T1000 (cell line): ENCODE measurements around the gene PPP1R13B.

Experiments used
- DNase-seq: peaks from one replicate; lab custom pipeline; 2025; ENCODE audit warnings: mixed read lengths; lab: John Stamatoyannopoulos, UW

Gene PPP1R13B

DNA sequence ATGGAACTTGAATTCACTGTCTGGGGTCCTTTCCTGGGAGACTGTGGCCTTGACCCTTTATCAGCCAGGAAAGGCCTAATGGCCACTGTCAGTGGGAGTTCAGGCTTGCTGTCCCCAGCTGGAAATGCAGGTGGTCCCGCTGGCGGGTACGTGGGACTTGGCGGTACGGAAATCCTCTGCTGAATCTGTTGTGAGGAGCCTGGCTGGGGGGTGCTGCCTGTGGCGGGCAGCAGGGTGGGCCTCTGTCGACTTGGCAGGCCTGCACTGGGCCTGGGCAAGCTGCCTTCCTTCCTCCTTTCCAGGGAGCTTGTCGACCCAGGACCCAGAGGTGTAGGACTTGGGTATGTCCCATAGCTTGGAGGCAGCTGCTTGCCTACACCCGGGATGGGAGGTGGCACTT, 105.5 kb downstream of the PPP1R13B start:
- no peak for DNase-seq

DNA sequence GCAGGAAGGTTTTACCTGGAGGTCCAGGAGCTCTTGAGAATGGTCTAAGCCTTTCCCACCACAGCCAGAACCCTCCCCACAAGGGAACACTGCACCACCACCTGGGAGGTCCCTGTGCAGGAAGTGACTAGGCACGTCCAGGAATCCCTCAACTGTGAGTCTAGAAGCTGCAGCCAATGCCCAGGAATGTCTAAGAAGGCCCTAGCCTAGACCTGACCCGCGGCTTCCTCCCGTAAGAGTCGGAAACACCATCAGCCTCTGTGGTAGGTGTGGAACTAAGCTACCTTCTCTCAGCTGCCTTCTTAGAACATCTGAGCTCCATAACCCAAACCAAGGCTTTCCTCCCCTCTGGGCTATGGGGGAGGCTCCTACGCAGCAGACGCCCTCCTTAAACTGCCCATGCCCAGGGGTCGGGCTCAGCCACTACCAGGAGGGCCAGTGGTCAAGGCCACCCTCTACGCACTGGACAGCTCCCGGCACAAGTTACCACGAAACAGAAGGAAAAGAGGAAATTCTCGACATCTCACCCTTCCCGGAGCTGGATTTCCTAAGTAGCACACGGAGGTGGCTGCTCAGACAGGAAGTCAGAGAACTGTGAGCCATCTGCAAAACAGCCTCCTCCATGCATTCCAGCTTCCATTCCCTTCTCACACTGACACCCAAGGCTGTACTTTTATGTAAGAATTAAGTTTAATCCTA, 106.2 kb downstream of the PPP1R13B start:
- DNase-seq, result no peak

DNA sequence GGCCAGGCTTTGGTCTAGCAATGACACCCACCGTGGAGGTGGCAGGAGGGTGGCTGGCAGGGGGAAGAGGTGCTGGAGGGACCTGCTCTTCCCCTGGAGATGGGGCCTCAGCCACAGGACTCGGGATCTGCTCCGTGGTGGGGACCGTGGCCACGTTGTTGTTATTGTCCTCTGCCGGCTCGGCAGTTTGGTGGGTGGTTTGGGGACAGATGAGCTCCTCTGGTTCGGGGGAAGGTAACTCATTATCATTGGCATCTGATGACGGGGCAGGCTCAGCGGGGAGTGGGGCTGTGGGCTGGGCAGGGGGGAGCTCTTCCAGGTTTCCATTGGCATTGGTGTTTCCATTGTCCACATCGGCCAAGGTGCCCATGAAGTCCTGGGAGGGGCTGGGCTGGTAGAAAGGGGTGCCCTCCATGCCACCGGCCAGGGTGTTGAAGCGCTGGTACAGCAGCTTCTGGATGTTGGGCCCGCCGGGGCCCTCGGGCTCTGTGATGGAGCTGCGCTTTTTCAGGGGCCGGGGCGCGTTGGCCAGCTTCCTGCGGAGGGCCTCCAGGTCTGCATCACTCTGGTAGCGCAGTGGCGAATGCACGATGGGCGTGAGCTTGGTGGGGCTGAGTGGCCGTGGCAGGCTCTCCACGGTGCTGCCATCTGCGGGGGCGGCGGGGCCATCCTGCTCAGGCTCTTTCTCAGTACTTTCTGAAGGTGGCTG, 107.4 kb downstream of the PPP1R13B start:
- DNase-seq, result no peak

DNA sequence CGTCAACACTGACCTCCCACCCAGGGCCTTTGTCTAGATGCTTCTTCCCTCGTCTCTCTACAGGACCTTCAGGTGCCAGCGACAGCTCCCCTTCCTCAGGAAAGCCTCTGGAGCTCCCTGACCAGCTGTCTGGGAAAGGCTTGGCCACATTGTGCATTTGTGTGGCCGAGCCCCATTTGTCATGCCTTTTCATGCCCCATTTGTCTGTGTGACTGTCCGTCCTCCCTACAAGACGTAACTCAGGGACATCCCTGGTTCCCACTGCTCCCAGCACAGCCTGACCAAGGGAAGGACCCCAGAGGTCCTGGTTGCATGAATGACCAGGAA, 107.9 kb downstream of the PPP1R13B start:
- no peak for DNase-seq

DNA sequence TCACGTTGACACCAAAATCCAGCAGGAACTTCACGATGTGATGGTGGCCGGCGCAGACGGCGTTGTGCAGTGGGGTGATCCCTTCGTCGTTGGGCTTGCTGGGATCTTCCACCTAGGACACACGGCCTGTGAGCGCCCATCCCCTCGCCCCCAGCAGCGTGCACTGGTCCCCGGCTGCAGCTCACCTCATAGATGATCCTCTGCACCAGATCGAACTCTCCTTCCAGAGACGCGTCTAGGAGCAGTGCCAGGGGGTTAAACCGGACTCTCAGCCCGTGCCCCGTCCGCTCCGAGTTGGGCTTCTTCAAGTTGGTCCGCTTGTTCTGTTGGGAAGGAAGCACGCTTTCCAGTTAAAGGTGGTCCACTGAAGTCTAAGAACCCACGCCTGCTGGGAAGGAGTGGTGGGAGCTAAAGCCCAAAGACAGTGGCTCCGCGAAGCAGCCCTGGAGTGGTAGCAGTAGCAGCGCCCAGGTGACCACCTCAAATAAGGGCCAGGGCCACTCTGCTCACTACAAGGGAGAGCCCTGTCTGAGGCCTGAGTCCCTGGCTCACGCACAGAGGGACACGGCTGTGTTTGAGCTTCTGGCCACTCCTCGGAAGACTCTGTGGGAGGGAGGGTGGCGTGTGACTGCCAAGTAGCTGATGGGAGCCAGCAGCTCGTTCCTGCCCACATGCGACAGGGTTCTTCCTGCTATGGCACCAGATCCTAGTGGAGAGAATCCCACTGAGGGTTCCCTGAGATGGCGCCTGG, 108.5 kb downstream of the PPP1R13B start:
- DNase-seq, result no peak

DNA sequence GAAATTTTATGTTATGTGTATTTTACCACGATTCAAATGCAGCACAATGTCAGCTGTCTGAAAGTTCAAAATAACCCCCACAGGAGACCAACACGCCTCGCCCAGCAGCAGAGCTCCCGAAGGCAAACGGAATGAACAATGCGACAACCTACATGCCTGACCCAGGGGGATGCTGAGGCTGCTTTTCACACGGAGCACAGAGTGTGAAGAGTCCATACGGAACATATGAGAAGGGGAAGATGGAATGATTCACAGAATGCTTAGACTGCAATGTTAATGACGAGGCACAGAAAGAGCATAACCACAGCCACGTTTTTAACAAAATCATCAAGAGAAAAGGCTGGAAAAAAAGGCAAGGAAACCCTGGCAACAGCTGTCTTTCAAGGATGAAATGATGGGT, 109.2 kb downstream of the PPP1R13B start:
- no peak for DNase-seq

DNA sequence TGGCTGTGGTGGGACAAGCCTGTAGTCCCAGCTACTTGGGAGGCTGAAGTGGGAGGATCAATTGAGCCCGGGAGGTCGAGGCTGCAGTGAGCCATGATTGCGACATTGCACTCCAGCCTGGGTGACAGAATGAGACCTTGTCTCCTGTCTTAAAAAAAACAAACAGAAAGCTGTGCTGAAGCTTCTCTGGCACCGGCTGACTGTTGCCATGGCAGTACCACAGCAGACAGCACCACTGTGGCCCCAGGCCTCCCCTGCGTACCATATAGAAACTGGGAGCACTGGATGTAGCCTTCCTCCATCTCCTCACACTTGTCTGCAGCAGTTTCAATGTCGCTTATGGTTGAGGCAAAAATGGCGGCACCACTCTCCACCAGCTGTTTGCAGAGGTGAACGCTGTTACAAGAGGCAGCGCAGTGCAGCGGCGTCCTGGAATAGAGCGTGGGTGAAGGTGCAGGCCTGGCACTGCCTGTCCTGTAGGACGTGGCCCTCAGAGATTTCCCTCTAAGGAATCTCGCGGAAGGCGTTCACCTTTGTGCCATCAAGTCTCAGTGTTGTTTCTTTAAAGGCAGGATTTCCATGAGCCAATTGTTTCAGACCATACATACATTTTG, 109.8 kb downstream of the PPP1R13B start:
- no peak for DNase-seq

DNA sequence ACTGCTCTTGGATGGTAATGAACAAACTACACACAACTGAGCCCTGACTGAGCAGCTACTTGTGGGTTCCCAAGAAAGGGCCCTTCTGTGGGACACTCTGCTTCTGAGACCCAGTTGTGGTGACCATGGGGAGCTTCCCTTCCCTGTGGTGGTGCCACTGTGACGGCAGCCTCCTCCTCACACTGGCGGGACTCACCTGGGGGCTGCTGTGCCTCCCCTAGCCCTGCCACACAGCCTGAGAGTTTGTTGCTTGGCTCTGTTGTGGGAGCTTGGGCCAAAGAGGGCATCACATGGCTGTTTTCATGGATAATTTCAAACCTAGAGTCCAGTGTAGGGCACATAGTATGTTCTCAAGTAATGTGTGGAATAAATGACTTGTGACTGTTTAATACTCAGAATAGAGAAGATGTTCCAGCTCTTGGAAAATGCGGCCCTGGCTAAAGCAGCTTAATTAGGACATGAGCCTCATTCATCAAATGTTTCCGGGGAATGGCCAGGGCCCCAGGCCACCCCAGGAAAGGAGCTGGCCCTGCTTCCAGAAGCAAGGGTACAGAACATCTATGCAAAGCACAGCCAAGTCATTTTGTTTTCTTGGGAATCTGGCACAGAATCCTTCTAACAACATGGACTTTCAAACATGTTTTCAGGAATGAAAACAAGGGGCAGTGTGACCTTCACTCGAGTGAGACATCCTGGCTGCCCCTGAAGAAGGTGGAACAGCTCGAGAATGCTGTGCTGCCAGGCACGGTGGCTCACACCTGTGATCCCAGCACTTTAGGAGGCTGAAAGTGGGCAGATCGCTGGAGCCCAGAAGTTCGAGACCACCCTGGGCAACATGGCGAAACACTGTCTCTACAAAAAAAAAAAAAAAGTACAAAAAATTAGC, 110.6 kb downstream of the PPP1R13B start:
- DNase-seq, result no peak

DNA sequence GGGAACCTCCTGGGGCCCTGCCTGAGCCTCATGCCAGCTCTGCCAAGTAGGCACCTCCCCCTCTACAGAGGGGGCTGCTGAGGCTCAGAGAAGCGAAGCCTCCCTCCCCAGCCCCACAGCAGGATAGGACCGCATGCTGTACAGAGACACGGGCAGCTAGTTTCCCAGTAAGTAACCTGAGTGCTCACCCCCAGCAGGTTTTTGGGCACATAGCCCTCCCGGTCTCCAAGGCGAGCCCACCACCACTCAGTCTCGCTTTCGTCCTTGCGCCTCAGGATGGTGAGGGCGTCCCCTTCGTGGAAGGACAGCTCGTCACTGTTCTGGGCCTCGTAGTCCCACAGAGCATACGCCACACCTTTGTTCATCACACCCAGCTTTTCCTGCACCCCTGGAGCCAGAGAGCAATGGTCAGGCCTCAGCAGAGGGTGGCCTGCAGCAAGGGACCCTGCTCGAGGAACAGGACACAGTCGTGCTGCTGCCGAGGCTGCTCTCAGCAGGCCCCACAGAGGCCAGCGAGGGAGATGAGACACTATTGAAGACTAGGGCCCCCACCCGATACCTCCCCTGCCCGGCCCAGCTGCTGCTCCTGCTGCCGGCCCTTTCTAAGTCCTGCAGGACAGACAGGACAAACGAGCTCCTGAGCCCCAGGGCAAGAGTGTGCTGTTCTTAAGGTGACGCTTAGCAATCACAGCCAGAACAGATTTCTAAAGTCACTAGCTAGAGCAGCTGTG, 111.4 kb downstream of the PPP1R13B start:
- no peak for DNase-seq

DNA sequence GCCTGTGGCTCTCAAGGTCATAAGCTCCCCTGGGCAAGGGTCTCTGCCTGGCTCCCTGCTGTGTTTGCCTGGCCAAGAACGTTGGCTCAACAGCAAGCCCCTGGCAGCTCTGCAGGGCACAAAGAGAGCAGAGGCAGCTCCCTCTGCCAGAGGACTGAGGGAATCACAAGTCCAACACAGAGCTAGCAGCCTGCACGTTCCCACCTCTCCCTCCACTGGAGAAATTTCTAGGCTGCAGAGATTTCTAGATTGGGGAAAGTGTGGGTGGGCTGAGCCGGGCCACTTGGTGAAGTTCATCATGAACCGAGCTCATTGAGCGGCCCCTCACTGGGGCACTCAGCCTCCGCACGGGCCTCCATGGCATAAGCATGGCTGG, 111.9 kb downstream of the PPP1R13B start:
- no peak for DNase-seq

DNA sequence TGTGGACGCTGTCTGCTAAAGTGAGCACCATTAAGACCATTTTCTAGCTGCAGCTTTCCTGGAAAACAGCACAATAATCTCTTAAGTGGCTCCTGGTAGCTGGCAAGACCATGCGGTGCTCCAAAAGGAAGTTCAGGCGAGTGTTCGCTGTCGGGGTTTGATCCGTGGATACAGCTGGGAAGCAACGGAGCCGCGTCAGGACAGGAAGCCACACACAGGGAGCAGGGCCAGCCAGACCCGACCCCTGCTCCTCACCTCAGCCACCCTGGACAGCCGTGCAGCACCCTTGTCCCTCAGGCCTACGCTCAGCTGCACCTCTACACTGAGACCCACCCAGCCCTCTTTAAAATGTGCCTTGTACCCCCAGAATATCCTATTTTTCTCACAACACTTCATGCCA, 112.4 kb downstream of the PPP1R13B start:
- DNase-seq, result no peak

DNA sequence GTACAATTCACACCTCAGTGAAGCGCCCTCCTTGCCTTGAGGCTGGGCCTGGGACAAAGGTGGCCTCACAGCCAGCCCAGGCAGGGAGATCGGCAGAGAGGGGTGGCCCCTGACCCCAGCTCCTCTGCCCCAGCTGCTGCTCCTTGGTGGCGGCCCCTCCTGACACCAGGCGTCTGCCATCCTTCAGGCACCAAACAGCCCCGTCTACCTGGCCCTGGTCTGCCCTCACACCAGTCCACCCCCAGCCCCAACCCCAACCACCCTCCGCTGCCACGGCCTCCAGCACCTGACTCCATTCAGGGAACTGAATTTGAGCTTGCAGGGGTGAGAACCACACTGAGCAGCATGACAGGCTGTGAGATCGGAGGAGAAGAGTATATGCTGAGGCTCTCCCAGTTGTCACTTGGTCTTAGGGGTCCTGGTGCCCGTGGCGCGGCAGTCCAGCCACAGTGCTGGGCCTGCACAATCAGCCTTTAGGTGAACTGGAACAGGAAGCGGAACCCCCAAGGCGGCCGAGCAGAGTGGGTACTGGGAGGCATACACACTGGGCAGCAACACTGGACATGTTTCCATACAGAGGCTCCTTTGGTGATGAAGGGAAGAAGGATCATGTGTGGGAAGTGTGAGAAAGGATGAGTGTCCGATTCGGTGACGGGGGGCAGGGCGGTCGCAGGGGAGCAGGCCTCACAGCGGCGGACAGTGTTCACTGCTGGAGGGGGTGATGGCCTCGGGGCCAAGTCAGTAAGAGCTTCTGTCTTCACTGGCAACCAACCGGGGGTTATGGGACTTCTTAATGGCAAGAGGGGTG, 113.1 kb downstream of the PPP1R13B start:
- DNase-seq, result no peak

DNA sequence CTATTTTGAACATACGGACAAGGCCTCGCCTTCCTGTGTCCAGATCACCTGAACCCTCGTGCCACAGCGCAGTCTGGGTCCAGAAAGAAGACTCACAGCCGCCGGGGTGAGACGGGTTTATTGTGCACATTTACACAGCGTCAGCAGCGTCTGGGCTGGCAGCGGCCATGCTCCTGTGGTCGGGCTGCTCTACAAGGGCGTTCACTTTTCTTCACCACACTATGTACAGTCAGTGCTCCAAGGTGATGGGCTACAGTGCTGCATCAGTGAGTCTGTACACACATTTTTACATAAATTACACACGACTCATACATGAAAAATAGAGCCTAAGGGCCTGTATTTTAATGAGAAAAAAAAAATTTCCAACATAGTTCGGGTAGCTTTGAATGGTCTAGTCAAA, 113.7 kb downstream of the PPP1R13B start:
- DNase-seq, result no peak

DNA sequence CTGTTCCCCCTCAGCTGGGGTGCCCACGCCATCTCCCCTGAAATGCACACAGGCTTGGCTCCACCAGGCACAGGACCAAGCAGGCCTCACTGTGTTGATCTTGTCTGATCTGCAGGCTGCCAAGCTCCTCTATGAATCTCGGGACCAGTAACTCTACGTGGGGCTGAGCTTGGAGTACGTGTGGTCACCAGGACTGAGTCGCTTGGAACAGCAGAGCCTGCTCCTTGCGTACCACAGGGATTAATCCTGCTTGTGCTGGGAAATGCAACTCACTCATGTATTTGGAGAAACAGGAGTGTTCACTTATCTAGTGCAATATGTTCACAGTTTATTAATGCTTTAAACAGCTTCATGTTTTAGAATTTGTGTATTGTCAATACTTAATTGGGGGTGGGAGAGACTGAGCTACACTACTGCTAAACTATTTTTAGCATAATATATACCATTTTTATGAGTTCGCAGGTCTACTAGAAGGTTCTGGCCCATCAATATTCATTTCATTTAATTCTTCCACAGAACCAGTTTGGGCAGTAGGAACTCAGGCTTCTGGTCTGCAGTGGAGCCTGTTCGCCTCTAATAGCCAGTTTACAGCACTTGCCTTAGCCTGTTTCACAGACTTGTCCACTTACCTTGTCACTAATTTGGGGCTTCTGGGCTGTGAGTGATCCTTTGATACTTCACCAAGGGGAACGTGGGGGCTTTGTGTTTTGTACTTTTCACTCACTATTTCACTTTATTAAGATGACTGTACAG, 114.3 kb downstream of the PPP1R13B start:
- no peak for DNase-seq

DNA sequence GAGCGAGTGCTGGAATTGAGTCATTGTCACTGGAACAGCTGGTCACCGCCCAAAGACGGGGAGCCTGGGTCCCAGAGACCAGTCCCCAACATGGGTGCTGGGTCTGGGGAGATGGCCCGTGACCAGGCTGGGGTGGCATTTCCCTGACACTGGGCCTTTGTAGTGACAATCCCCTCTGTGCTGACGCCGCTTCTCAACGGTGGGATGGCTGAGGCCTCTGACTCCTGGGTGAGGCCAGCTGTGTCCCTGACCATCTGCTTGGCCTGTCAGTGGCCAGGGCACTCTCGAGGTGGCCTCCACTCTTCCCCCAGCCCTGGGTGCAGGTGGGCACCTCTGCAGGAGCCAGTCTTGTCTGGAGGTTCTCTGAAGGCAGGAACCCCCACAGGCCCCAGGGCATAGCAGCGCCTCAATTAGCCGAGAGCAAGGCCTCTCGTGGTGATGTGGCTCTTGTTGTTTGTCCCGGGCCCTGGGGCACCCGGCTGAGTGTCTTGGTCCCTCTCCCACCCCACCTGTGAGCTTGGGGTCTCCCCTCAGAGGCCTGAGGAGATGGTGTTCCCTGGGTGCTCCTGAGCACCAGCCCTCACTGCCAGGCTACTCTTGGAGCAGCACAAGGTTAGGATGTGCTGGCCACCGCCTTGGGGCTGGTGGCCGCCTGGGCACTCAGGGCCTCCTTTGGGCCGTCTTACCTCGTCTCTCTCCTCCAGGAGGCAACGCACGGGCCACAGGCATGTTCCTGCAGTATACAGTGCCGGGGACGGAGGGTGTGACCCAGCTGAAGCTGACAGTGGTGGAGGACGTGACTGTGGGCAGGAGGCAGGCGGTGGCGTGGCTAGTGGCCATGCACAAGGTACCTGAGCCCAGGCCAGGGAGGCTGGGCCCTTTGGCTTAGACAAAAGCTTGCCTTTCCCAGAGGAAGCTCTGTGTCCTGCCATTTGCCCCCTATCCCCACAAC, 115.2 kb downstream of the PPP1R13B start:
- no peak for DNase-seq

DNA sequence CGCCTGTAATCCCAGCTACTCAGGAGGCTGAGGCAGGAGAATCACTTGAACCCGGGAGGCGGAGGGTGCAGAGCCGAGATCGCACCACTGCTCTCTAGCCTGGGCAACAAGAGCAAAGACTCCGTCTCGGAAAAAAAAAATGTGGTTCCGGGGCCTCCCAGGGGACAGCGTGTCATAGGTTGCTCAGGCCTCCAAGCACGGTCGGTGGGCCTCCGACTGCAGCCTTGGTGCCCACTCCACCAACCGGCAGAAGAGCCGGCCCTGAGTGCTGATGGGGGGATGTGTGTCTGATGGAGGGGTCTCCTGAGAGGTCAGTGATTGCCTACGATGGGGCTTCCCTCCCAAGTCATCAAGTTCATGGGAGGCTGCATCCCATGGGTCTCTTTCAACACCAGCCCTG, 115.9 kb downstream of the PPP1R13B start:
- DNase-seq, result no peak

DNA sequence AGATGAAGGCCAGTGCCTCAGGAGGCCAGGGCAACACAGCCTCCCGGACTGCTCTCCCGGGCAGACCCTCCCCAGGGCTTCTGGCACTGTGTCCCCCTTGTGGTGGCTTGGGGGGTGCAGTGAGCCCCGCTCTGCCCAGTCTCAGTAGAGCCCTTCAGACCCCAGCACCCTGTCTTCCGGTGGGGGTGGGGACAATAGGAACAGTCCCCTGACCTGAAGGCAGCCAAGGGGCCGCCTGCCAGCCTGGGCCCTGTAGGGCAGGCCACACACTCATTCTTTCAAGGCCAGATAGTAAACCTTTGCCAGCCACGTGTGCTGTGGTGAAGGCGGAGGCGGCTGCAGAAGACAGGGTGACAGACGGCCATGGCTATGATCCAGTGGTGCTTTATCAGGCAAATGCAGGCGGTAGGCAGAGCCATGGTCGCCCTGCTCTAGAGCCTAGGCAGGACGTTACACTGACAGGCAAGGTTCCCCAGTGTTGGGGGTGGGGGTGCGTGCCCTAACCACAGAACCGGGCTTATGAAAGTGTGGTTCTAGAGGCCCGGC, 116.8 kb downstream of the PPP1R13B start:
- DNase-seq, result no peak
